ENCODE results near the gene IGF1.

DNA sequence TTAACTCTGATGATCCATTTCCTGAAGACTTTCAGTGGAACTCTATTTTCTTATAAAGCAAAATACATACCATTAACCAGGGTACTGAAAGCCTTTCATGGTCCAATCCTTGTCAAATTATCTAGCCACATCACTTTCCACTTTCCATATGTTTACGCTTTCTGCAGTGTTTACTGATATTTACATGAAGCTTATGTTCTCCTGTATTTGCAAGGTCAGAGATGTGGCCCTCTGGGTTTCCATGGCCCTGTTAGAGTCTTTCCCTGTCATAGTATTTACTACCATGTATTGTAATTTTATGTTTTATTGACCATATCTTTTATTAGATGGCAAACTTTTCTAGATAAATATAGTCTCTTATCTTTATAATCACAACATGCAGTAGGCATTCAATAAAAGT, 23.5 kb upstream of the IGF1 start:
- TF ChIP-seq CTCF (conservative IDR thresholded peaks at IDR 0.05; ENCODE audit: low read length), result no peak
- TF ChIP-seq EZH2phosphoT487 (IDR thresholded peaks at IDR 0.05; ENCODE audit: borderline replicate concordance), result no peak
